NCI-H1105 (cell line): ENCODE measurements around the gene GTF2F1.
"Not testable (repeated sequence)": the region's sequence is repeated elsewhere in the genome, so short reads cannot be mapped to it uniquely, and the experiment has no call there.

Experiments
- DNase-seq: peaks from one replicate; lab custom pipeline; 2025; lab: John Stamatoyannopoulos, UW

Gene GTF2F1

GRCh38 chr19:6355321-6356040 is 37.5 kb downstream of the GTF2F1 start:
- not testable (repeated sequence) for DNase-seq

GRCh38 chr19:6354098-6354674 is 38.8 kb downstream of the GTF2F1 start:
- DNase-seq = no peak

DNA sequence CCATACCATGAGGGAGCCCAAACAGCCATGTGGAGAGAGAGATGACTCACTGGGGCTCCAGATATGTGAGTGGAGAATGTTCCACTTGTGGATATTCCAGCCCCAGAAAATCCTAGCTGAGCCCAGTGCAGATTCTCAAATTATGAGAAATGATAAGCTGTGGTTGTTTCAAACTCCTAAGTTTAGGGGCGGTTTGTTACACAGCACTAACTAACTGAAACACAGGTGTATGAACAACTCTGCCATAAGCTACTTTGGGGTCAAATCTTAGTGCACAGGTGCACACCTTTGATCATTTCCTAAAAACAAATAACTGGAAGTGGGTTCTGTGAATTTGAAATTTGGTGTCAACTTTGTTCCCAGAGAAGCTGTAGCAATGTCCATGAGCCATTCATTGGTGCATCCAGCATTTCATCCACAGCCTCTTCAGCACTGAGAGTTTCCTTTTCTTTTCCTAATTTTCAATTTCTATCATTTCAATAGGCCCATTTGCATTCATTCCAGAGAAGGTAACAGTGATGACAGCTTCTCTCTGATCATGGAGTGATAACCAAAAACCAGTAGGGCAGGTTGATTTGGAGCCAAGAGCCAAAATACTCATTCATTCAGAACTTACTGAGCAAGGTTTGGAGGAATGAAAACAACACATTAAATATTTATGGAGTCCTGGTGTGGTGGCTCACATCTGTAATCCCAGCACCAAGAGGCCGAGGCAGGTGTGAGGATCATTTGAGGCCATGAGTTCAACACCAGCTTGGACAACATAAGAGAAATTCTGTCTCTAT is 40.4 kb downstream of the GTF2F1 start:
- no peak for DNase-seq

DNA sequence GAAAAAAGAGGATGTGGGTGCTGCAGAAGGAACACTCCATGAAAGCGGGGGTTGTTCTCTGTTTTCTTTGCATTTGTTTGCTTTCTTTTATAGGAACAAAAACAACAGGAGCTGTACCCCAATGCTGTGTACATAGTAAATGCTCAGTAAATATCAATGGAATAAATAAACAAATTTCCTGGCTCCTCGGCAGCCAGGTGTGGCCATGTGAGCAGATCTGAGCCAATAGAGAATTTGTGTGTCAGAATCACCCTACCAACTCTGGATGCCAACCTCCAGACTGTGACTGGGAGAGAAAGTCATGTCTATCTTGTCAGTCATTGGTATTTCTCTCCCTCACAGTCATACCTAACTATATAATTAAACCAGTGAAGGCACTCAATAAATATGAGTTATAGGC is 42.3 kb downstream of the GTF2F1 start:
- no peak for DNase-seq

DNA sequence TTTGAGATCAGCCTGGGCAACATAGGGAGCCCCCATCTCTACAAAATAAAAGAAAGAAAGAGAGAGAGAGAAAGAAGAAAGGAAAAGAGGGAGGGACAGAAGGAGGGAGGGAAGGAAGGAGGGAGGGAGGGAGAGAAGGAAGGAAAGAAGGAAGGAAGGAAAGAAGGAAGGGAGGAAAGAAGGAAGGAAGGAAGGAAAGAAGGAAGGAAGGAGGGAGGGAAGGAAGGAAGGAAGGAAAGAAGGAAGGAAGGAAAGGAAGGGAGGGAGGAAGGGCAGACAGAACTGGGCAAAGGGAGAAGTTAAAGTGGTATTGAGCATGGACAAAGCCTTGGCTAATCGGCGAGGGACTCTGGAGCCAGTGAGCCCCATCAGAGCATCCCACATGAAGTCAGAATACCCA is 43.7 kb downstream of the GTF2F1 start:
- DNase-seq = not testable (repeated sequence)

- DNase-seq = no peak
These were observed 49.5 kb downstream of the GTF2F1 start for GRCh38 chr19:6343462-6343861.

- no peak for DNase-seq
These were observed 52.3 kb downstream of the GTF2F1 start for GRCh38 chr19:6340493-6341201.

- no peak for DNase-seq
These were observed 58.3 kb downstream of the GTF2F1 start for GRCh38 chr19:6334490-6335285.

DNA sequence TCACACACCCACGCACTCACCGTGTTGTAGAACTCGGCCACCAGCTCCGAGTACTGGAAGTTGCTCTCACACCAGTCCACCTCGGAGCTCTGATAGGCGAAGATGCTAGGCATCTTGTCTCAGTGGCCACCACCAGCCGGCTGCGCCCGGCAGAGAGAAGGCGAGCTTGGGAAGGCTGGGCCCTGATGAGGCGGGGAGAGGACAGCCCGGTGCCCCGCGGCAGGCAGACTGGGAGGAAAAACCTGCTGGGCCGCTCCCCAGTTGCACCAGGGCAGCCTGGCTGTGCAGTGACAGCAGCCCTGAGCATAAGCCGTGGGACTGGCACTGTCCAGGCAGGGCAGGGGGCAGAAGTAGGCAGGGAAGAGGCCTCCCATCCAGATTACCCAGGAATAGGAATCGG is 59.5 kb downstream of the GTF2F1 start, which contains the start of gene ACER1:
ACER1 (minus strand) TSS at position 174 of the 400 bp plus-strand sequence; CDS start at position 113, 61 bp downstream.
- no peak for DNase-seq
